HEK293 (cell line): ENCODE results near the gene SPTBN1.

ENCODE experiments used
- KLF8 ChIP-seq: fragments of 450-650 bp; formaldehyde crosslinking; IDR thresholded peaks from 2 replicates; pipeline ENCODE4 v1.5.1; 2016; ENCODE audit warnings: missing biosample characterization, missing genetic modification characterization
- OVOL3 ChIP-seq: fragments of 450-650 bp; formaldehyde crosslinking; IDR thresholded peaks from 2 replicates; pipeline ENCODE4 v1.5.1; 2016; ENCODE audit warnings: missing biosample characterization, missing genetic modification characterization
- WT1 ChIP-seq: fragments of 450-650 bp; formaldehyde crosslinking; IDR thresholded peaks from 2 replicates; pipeline ENCODE4 v1.5.1; 2016; ENCODE audit warnings: missing biosample characterization, missing genetic modification characterization
- ZNF121 ChIP-seq: fragments of 450-650 bp; formaldehyde crosslinking; IDR thresholded peaks from 2 replicates; pipeline ENCODE4 v1.5.1; 2016; ENCODE audit warnings: missing biosample characterization, missing genetic modification characterization
- ZNF155 ChIP-seq: fragments of 450-650 bp; formaldehyde crosslinking; IDR thresholded peaks from 2 replicates; pipeline ENCODE4 v1.5.1; 2016; ENCODE audit warnings: missing biosample characterization, missing genetic modification characterization
- ZNF324 ChIP-seq: fragments of 450-650 bp; formaldehyde crosslinking; IDR thresholded peaks from 2 replicates; pipeline ENCODE4 v1.5.1; 2016; ENCODE audit warnings: missing biosample characterization, missing genetic modification characterization
- ZNF660 ChIP-seq: fragments of 450-650 bp; IDR thresholded peaks from 2 replicates; pipeline ENCODE4 v1.5.1; 2018; ENCODE audit warnings: missing biosample characterization, mild to moderate bottlenecking, missing genetic modification characterization
- ZNF777 ChIP-seq: fragments of 450-650 bp; formaldehyde crosslinking; IDR thresholded peaks from 2 replicates; pipeline ENCODE4 v1.5.1; 2017; ENCODE audit warnings: missing biosample characterization, missing genetic modification characterization, borderline replicate concordance
- TF ChIP-seq, protein P1 (sequence below): fragments of 450-650 bp; formaldehyde crosslinking; IDR thresholded peaks from 2 replicates; pipeline ENCODE4 v1.5.1; 2016; ENCODE audit warnings: missing biosample characterization, missing genetic modification characterization

- TF ChIP-seq, protein P1, sequence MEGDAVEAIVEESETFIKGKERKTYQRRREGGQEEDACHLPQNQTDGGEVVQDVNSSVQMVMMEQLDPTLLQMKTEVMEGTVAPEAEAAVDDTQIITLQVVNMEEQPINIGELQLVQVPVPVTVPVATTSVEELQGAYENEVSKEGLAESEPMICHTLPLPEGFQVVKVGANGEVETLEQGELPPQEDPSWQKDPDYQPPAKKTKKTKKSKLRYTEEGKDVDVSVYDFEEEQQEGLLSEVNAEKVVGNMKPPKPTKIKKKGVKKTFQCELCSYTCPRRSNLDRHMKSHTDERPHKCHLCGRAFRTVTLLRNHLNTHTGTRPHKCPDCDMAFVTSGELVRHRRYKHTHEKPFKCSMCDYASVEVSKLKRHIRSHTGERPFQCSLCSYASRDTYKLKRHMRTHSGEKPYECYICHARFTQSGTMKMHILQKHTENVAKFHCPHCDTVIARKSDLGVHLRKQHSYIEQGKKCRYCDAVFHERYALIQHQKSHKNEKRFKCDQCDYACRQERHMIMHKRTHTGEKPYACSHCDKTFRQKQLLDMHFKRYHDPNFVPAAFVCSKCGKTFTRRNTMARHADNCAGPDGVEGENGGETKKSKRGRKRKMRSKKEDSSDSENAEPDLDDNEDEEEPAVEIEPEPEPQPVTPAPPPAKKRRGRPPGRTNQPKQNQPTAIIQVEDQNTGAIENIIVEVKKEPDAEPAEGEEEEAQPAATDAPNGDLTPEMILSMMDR: no peak
- TF ChIP-seq OVOL3 (tag by site-specific recombination): no peak
- no peak for TF ChIP-seq ZNF777 (tag by site-specific recombination)
- TF ChIP-seq ZNF660 (tag by site-specific recombination): no peak
- TF ChIP-seq ZNF324: no peak
- no peak for TF ChIP-seq ZNF121 (tag by site-specific recombination)
- TF ChIP-seq ZNF155 (tag by site-specific recombination): no peak
- no peak for TF ChIP-seq WT1
- no peak for TF ChIP-seq KLF8 (tag by site-specific recombination)
These were observed 23.7 kb upstream of the SPTBN1 start for GRCh38 chr2:54432251-54433015.
